CD4-positive, alpha-beta T cell treated with Interleukin-15 for 1 hour (primary cell): ENCODE results near the gene FOXP1.

Experiments
- DNase-seq: peaks from one replicate; pipeline ENCODE4 v3.0.0-alpha.2; 2020

The FOXP1 gene

DNA sequence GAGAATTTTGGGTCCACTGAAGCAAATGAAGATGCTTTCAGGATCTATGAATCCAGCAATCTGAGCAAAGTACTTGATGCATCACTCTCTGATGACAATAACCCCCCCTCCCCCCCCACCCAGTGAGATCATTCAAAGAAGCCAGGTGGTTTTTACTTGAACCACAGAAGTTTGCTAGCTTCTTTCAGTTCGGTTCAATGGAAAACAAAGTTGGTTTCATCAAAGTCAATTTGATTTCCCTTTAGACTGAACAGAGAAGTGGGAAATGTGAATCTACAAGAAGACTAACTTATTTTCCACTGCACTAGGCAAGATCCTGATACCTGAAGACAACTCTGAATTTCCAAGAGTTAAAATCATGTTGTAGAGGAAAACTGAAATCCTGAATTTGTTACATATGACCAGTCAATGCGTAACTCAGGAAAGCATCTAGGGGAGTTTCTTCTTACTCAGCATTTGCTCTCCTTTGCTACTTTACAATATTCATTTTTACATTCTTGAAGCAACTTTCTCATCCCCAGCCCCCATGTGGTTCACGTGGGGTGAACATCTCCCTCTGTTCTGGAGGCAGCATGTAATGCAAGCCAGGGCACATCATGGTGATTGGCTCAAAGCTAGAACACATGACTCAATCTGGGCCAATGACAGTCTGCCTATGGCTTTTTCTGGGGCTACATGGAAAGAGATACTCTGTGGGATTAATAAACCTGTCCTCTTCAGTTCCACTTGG, 572.6 kb downstream of the FOXP1 start:
- peak; percentile 50 for DNase-seq

DNA sequence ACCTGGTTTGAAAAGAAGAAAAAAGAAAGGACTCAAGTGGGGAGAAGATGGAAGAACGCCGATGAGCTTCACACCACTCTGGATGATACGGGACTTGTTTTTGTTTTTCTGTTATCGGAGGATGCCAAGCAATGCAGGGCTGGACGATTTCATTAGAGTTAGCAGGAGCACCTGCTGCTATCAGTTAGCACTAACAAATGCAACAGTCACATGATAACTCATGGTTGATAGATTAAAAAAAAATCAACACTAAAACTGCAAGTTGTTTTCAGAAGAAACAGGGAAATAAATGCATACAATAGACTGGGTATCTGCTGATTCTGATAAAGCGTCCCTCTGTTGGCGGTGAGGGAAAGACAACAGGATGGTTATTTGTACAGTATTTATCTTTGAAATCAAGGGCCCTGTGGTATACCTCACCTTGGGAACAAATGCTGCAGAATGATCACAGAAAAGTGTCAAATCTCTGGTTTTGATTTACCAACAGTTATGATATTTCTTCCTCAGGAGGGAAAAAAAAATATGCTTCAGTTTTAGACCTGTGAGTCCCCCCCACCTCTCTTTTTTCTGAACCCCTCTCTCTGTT, 575.1 kb downstream of the FOXP1 start:
- DNase-seq: no peak

DNA sequence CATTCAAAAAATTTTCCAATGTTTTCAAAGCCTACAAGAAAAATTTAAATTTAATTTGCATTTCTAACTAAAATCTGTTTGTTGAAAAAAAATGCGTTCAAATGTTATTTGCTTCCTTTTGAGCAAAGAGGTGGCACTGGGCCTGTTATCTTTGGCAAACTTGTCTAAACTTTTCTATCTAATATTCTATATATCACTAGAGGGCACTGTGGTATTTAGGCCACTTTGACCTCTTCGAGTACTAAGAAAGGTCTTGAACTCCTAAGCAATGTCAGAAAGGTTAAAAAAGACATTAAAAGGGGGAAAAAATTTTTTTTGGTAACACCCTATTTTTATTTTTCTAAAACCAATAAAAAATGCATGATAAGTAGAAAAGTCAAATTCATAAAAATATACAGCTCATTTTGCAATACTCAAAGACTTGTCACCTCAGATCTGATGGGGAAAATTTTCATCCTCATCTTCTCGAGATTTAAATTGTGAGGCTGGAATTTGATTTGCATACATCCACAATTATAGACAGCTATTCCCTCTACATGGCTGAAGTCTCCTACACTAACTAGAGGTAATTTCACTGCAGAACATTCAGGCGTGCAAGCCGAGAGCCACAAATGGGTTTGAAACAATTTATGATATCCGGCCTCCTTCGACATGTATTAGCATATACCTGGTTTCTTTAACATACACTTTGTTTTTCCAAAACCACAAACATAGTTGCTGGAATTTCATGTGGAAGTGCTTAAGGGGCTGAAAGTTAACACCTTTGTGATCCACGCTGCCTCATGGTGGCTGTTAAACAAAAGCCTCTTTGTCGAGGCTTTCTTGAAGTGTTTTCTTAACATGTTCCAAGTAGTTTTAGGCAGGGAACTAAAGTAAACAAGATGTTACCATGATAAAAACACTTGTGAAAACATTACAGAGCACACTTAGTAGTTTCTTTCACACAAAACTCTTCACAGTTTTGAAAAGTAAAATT, 576.4 kb downstream of the FOXP1 start:
- no peak for DNase-seq

DNA sequence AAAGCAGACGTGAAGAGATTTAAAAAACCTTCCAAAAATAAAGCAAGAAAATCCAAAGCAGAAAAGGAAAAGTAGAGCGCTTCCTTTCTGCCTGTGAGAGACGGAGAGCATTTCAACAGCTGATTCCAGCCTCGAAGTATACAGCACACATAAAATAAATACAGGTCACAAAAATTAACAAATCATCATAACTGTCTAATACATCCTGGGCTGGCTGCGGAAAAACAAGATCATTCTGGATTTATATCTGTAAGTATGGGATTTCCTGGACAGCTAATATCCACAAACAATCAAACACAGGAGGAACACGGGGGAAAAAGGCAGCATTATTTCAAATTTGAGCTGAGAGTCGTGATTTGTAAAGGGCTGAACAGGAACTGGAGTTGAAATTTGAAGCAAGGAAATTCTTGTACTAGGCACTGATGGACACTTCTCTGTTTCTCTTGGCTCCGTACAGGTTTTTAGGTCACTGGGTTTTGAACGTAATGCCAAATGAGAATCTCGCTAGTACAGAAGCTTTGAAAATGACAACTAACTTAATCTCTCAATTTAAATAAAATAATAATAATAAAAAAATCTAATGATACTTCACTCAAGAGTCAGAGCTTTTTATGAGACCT, 577.7 kb downstream of the FOXP1 start:
- no peak for DNase-seq

DNA sequence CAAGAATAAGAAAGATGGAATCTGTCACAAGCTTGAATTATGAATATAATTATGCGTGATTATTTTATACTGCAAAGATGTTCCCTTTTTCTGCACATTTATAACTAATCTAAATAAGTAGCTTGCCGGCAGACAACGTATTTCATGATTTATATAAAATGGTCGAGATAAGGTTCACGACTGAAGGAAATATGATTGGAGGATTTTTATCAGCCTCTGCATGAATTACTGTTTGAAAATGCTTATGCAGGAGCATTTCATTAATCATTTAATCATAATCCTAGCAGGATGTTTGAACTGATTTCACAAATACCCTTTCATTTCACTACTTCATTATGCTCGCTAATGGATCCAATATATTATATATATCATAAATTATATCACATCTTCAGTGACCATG, 580.0 kb downstream of the FOXP1 start:
- no peak for DNase-seq

DNA sequence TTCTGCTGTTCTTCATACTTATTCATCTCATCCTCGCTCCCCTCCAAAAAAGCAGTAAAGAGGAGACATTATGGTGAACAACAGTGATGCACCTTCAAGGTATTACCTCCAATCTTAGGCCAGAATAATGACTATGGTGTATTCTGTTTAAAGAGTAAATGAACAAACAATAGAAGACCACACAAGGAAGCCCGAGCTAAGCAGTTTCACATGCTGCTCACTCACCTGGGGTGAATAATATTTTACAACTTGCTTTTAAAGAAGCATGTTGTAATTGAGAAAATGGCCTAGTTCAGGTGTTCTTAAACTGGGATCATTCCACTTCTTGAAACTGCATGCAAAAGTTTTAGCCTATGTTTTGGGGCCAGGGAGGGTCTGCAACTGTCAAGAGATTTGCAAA, 581.2 kb downstream of the FOXP1 start:
- no peak for DNase-seq

DNA sequence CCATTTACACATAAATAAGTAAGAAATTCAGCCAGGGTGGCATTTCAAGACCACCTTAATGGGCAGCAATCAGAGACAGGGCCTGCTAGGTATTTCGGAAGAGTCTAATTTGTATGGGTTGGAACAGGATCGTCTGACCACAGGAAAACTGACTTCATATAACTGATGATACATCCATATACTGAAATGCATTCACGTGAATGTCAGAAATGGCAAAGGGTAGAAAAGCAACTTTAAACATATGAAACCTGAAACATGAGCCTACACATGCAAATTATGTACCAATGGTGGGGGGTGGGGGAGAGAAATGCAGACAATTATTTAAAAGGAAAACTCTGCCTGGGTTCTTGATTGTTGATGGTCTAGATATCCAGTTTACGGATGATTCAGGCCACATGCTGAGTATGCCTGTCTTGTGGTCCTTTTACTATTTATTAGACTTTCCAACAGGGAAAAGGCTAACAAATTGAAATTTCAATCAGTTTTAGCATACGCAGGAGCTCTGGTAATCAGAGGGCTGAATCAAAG, 582.2 kb downstream of the FOXP1 start:
- DNase-seq: no peak

DNA sequence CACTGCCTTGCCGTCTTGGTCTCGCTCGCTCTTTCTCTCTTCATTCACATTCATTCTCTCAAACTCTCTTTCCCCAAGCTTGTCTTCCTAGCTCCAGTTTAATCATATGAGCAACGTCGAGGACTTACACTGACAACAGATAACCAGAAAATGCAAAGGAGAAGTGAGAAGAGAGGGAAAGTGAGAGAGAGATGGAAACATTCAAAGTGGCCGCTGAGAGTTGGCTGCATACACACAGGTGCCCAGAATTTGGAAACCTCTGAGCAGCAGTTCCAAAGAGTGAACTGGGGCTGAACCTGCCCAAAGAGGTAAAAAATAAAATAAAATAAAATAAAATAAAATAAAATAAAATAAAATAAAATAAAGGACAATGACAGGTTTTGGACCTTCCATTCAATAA, 583.0 kb downstream of the FOXP1 start:
- no peak for DNase-seq

DNA sequence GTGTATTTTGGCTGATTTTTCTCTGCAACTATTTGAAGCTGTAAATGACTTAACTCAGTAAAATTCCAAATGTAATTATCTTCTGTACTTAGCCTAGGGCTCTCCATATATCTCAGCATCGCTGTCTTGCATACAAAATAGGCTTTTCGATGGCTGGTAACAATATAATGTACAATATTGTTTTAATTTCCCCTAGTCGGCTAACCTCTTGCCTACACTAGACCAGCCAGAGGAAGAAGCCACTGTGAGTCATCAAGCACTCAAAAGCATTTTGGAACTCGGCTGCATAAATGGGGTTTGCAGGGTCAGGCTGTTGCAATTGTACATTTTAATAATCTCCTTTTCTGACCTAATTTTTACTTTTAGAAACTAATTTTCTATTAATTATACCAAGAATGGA, 583.8 kb downstream of the FOXP1 start:
- DNase-seq: no peak

DNA sequence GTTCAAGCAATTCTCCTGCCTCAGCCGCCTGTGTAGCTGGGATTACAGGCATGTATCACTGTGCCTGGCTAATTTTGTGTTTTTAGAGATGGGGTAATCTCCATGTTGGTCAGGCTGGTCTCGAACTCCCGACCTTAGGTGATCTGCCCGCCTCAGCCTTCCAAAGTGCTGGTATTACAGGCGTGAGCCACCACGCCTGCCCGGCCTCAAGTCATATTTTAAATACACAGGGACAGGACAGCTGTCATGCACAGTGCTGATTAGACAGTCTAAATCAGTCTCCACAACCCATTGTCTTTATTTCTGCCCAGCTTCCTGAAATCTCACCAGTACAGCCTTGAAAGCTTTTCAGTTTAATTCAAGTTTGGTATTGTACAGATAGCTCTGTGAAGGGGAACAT, 587.4 kb downstream of the FOXP1 start:
- DNase-seq: no peak

DNA sequence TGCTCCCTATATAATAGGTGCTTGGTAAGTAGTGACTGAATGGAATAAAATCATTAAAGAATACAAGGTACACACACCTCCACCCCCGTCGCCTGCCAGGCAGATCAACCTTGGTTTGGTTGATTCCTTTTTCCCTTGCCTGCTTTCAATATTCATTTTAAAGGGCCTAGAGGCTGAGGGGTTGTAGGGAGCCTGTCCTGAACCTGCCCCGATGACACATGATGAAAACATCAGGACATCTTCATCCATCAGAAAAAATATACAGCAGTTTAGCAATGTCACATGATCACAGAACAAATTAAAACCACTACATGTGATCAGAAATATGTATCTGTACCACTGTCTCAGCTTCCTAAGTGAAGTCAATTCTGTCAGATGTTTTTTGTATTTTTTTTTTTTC, 588.9 kb downstream of the FOXP1 start:
- no peak for DNase-seq

DNA sequence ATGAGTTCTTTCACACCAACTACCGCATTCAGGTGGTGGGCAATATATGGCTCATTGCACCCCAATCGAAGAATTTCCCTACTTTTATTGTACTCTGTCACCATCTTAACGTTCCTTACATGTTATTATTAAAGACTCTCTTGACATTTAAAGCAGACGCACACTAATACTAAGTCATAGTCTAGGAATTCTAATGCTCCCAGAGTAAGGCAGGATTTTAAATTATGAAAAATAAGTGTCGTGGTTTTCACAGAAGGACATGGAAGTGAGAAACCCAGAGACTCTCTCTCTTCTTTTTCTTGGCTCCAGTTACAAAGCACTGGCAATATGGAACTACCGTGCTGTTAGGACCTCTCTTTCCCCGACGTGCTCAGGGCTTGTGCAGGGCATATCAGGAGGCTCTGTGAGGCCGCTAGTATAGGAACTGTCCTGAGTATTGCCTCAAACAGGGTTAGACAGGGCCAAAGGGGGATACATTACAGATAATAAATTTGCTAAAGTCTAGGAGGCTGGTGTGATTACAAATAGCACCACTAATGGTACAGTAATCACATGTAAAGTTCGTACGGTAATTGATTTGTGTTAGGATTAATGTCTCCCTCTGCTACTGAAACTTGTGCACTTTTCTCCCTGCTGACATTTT, 590.8 kb downstream of the FOXP1 start:
- DNase-seq: no peak

DNA sequence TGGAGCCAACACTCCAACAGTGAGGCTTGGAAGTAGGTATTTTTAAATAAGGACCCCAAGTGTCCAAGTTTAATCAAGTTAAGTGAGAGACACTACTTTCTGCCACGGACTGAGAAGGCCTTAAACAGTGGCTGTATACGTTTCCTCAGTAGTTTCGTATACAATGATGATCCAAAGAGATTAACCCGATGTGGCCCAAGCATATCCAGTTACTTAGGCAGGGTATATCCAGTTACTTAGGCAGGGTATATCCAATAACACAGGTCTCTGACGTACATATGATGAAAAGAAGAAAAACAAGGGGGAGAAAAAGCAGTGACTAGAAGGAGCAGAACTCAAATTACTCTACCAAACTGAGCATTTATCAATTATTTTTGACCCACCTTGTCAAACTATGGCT, 591.4 kb downstream of the FOXP1 start:
- no peak for DNase-seq

DNA sequence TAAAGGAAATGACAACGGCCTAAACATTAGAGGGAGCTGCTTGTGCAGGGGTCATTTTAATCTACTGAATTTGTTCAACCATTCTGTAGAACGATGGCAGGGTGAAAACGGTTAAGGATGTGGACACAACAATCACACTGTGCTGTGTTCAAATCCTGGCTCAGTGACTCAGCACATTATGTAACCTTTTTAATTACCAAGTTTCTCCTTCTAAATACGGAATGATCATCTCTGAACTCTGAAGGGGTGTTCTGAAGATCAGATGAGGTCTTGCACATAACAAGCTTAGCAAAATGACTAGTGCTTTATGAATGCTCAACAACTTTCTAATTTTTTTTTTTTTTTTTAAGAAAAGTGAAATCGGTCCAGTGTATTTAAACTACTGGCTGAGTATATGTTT, 592.8 kb downstream of the FOXP1 start:
- no peak for DNase-seq

DNA sequence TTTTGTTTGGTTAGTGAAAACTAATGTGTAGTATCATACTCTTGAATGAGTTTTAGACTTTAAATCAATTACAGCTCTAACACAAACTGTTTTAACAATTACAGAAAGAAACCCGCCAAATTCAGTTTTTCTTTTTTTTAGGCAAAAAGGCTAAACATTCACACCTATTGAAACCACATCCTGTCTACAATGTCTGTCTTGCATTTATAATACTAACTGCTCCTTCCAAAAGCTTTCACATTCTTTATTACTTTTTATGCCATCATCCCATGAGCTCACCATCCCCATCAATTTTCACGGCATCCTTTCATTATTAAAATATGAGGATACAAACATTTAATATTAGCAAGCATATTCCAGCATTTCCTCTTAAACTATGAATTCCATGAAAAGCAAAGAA, 593.3 kb downstream of the FOXP1 start:
- DNase-seq: no peak

DNA sequence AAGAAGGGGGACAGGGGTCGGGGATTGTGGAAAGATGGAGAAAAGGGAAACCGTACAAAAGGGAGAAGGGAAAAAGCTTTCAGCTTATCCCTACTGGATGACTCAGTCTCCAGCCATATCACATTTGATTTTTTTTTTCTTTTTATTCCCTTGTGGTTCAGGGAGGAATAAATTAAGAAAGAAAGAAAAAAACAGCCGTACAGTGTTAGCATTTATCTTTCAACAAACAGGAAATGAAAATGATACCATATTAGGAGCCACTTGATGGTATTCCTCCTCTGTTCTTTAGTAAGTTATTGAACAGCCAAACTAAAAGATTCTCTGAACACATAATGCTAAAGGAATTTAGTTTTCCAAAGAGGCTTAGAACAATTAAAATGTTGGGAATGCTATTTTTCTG, 594.4 kb downstream of the FOXP1 start:
- DNase-seq: no peak

DNA sequence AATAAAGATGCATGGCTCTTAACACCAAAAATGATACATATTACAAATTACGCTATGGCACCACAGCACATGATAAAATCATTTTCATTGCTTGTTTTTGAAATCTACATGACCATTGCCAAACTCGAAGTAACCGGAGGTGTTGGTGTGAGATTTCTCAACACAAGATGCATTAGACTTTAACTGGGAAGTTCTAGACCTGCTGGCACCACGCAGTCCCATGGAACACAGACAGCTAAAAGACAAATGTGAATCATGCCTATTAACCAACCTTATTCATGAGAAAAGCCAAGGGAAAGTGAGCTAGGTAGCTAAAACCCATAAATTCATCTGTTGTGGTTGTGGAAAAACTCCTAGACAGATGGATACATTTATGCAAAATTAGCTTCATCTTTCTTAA, 595.4 kb downstream of the FOXP1 start:
- DNase-seq: no peak

DNA sequence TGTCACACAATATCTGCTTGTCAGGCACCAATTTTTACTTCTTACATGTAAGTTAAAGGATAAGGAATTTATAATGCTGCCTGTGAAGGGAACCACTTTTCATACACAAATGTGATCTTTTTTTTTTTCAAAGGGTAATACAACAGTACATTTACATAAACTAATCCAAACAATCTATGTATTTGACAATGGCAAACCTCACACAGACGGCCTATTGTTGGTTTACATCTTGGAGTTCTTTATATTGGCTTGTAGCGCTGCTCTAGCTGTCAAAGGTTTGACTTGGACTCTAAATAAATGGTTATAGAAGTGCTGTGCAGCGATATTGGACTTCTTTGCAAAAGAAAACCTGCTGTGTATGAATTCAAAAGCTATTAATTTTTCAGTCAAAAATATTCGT, 598.0 kb downstream of the FOXP1 start:
- no peak for DNase-seq

DNA sequence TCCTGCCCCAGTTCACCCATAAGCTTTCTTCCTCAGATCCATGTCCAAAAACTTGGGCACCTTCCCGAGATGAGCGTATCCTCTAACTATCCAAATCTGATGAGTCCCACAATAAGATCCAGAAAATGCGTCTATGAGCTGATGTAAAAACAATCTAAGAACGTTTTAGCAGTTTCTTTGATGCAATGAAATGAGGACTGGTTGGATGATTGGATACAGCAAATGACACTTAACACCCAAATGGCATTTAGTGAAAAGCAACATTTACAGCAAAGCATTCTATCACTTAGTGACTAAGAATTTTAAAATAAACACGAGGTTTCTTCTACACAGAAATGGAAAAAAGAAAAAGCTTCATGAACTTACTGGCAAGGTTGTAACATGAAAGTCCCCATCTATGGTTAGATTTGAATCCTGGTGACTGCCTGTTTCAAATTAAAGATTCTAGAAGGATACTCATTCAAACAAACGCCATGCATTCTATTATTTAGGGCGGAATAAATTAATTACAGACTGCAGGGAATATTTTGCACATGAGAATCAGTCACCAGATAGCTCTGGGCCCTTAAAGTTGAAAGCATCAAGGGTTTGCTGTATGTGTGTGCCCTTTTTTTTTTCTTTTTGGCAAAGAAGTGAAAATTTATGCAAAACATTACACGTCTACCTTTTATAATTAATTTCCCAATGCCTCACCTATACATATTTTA, 598.6 kb downstream of the FOXP1 start:
- no peak for DNase-seq

DNA sequence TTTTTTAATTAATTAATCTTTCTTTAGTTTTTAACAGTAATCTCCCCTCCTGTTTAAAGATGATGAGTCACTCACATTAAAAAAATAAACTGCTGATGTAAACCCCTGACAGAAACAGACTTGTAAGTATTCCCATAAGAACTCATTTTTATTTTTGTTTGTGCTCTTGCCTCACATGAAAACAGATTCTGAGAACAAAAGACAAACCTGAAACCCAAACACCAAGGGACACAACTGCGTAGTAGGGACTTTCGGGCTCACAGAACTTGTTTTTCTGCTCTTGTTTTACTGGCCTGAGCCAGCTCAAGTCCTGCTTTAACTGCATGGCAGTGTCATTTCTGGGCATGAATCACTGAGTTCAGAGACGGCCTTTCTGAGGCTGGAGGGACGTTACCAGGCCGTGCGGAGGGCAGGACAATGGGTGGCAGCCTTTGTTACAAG, 600.8 kb downstream of the FOXP1 start:
- no peak for DNase-seq

DNA sequence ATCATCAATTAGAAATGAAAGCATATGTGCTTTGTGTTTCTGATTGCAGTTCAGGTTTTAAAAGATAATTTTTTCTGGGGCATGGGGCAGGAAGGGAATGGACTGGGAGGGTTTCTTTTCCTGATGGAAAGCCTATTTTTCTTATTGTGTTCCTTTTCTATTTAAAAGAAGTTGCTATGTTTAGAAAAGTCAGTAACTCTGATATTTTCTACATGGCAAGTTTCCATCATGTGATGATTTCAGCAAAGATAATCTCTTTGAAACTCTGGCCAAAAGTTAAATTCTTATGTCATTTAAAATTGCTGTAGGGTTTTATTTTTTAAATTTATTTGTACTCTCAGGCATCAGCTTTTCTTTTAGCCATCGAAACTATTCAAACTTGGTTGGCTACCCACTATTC, 601.2 kb downstream of the FOXP1 start:
- DNase-seq: no peak
